SK-N-SH treated with all-trans-retinoic acid at 6 μM for 48 hours (cell line): ENCODE data around the gene FAM228B.

Experiments used
- ATAC-seq: fragments of 200-7000 bp; cut with Tn5 transposase; 3 replicates; pipeline ENCODE4 v1.9.1; 2020; ENCODE audit warnings: mild to moderate bottlenecking, moderate library complexity
- ARNTL ChIP-seq: fragments of 450-650 bp; formaldehyde crosslinking; IDR thresholded peaks from 2 replicates; pipeline ENCODE4 v1.5.0; 2020; ENCODE audit warnings: low read depth, mild to moderate bottlenecking, moderate library complexity, borderline replicate concordance
- BACH2 ChIP-seq: fragments of 250-450 bp; sonication (Bioruptor Pico); IDR thresholded peaks from 2 replicates; pipeline ENCODE4 v1.9.0; 2021; ENCODE audit warnings: mild to moderate bottlenecking, borderline replicate concordance
- CREB5 ChIP-seq: fragments of 250-450 bp; sonication (Bioruptor Pico); IDR thresholded peaks from 2 replicates; pipeline ENCODE4 v1.5.1; 2020; ENCODE audit warnings: low read depth, mild to moderate bottlenecking, moderate library complexity
- CSDC2 ChIP-seq: fragments of 250-450 bp; sonication (Bioruptor Pico); IDR thresholded peaks from 2 replicates; pipeline ENCODE4 v1.5.0; 2020; ENCODE audit warnings: mild to moderate bottlenecking, moderate library complexity
- CSRNP3 ChIP-seq: fragments of 250-450 bp; sonication (Bioruptor Pico); IDR thresholded peaks from 2 replicates; pipeline ENCODE4 v1.5.1; 2021; ENCODE audit warnings: mild to moderate bottlenecking, moderate library complexity
- ESRRG ChIP-seq: fragments of 250-450 bp; sonication (Bioruptor Pico); IDR thresholded peaks from 2 replicates; pipeline ENCODE4 v1.6.1; 2021; ENCODE audit warnings: mild to moderate bottlenecking
- GLIS3 ChIP-seq: fragments of 250-450 bp; sonication (Bioruptor Pico); IDR thresholded peaks from 2 replicates; pipeline ENCODE4 v1.5.0; 2020; ENCODE audit warnings: mild to moderate bottlenecking, moderate library complexity
- ISL1 ChIP-seq: fragments of 250-450 bp; sonication (Bioruptor Pico); IDR thresholded peaks from 2 replicates; pipeline ENCODE4 v2.1.2; 2022; ENCODE audit warnings: mild to moderate bottlenecking, moderate library complexity
- OSR1 ChIP-seq: fragments of 250-450 bp; sonication (Bioruptor Pico); IDR thresholded peaks from 2 replicates; pipeline ENCODE4 v1.8.0; 2022; ENCODE audit warnings: moderate library complexity, mild to moderate bottlenecking, inconsistent platforms
- PATZ1 ChIP-seq: fragments of 250-450 bp; sonication (Bioruptor Pico); IDR thresholded peaks from 2 replicates; pipeline ENCODE4 v1.8.0; 2020; ENCODE audit warnings: mild to moderate bottlenecking, moderate library complexity, borderline replicate concordance
- PPARA ChIP-seq: fragments of 250-450 bp; sonication (Bioruptor Pico); IDR thresholded peaks from 2 replicates; pipeline ENCODE4 v1.5.0; 2020; ENCODE audit warnings: mild to moderate bottlenecking, borderline replicate concordance
- RARB ChIP-seq: fragments of 250-450 bp; sonication (Bioruptor Pico); IDR thresholded peaks from 2 replicates; pipeline ENCODE4 v1.8.0; 2021; ENCODE audit warnings: mild to moderate bottlenecking, moderate library complexity
- SNAI2 ChIP-seq: fragments of 250-450 bp; sonication (Bioruptor Pico); IDR thresholded peaks from 2 replicates; pipeline ENCODE4 v1.5.0; 2020; ENCODE audit warnings: mild to moderate bottlenecking, moderate library complexity
- TCF4 ChIP-seq: fragments of 250-450 bp; sonication (Bioruptor Pico); IDR thresholded peaks from 2 replicates; pipeline ENCODE4 v1.8.0; 2021; ENCODE audit warnings: mild to moderate bottlenecking, moderate library complexity, borderline replicate concordance
- TOX ChIP-seq: fragments of 250-450 bp; sonication (Bioruptor Pico); IDR thresholded peaks from 2 replicates; pipeline ENCODE4 v1.8.0; 2021; ENCODE audit warnings: mild to moderate bottlenecking, moderate library complexity, borderline replicate concordance
- TSHZ2 ChIP-seq: fragments of 250-450 bp; sonication (Bioruptor Pico); IDR thresholded peaks from 2 replicates; pipeline ENCODE4 v1.5.0; 2020; ENCODE audit warnings: mild to moderate bottlenecking, moderate library complexity
- ZC3H10 ChIP-seq: fragments of 250-450 bp; sonication (Bioruptor Pico); IDR thresholded peaks from 2 replicates; pipeline ENCODE4 v1.5.1; 2021; ENCODE audit warnings: mild to moderate bottlenecking, moderate library complexity
- ZFP3 ChIP-seq: fragments of 250-450 bp; sonication (Bioruptor Pico); IDR thresholded peaks from 2 replicates; pipeline ENCODE4 v1.5.0; 2020; ENCODE audit warnings: mild to moderate bottlenecking, moderate library complexity
- ZFP30 ChIP-seq: fragments of 450-650 bp; formaldehyde crosslinking; IDR thresholded peaks from 2 replicates; pipeline ENCODE4 v1.5.0; 2022; ENCODE audit warnings: mild to moderate bottlenecking, moderate library complexity
- ZNF565 ChIP-seq: fragments of 450-650 bp; formaldehyde crosslinking; conservative IDR thresholded peaks from 2 replicates; pipeline ENCODE4 v1.5.0; 2020; ENCODE audit warnings: low read depth, mild to moderate bottlenecking, moderate library complexity
- ZNF70 ChIP-seq: fragments of 450-650 bp; formaldehyde crosslinking; IDR thresholded peaks from 2 replicates; pipeline ENCODE4 v1.5.0; 2020; ENCODE audit warnings: mild to moderate bottlenecking, moderate library complexity
- ZNF8 ChIP-seq: fragments of 450-650 bp; formaldehyde crosslinking; IDR thresholded peaks from 2 replicates; pipeline ENCODE4 v1.5.0; 2020; ENCODE audit warnings: mild to moderate bottlenecking, moderate library complexity

FAM228B gene

GRCh38 chr2:24153478-24153877 lies 30.2 kb downstream of the FAM228B start:
- no peak for TF ChIP-seq RARB (CRISPR knock-in tag)
- no peak for TF ChIP-seq ZFP3
- no peak for TF ChIP-seq ARNTL (CRISPR knock-in tag)
- no peak for TF ChIP-seq ZNF565
- no peak for TF ChIP-seq ZNF8
- TF ChIP-seq TOX, result no peak
- no peak for TF ChIP-seq TCF4 (CRISPR knock-in tag)
- TF ChIP-seq PATZ1, result no peak
- no peak for TF ChIP-seq SNAI2 (CRISPR knock-in tag)
- TF ChIP-seq PPARA (CRISPR knock-in tag), result no peak
- no peak for TF ChIP-seq ZC3H10
- no peak for TF ChIP-seq OSR1 (CRISPR knock-in tag)
- TF ChIP-seq ESRRG (CRISPR knock-in tag), result no peak
- no peak for TF ChIP-seq CSDC2 (CRISPR knock-in tag)

GRCh38 chr2:24158131-24158530 lies 34.9 kb downstream of the FAM228B start:
- no peak for ATAC-seq
- TF ChIP-seq ZNF70 (CRISPR knock-in tag) (no peak), PATZ1 (no peak), OSR1 (CRISPR knock-in tag) (no peak), CSDC2 (CRISPR knock-in tag) (no peak), ZNF565 (no peak), BACH2 (no peak), GLIS3 (no peak), CSRNP3 (no peak), SNAI2 (CRISPR knock-in tag) (no peak), ZFP30 (CRISPR knock-in tag) (no peak), RARB (CRISPR knock-in tag) (no peak), ISL1 (CRISPR knock-in tag) (no peak), ZFP3 (no peak), CREB5 (CRISPR knock-in tag) (no peak), ZNF8 (no peak)

More at GRCh38 chr2:24153478-24153877, 30.2 kb downstream of the FAM228B start:
- ATAC-seq, result no peak

- no peak for ATAC-seq
- TF ChIP-seq OSR1 (CRISPR knock-in tag), result no peak
- no peak for TF ChIP-seq PATZ1
- TF ChIP-seq ZFP30 (CRISPR knock-in tag), result no peak
- TF ChIP-seq TOX, result no peak
- no peak for TF ChIP-seq TSHZ2 (CRISPR knock-in tag)
- TF ChIP-seq CREB5 (CRISPR knock-in tag), result no peak
- no peak for TF ChIP-seq TCF4 (CRISPR knock-in tag)
- TF ChIP-seq CSDC2 (CRISPR knock-in tag), result no peak
These were observed 36.4 kb downstream of the FAM228B start for GRCh38 chr2:24159708-24160107.
